Hematopoietic multipotent progenitor cell treated with erythropoietin and hydrocortisone succinate and interleukin-3 and kit ligand, for 4 days (in vitro differentiated cells): ENCODE results near the gene EDEM2.
"Not testable (repeated sequence)": the region's sequence is repeated elsewhere in the genome, so short reads cannot be mapped to it uniquely, and the experiment has no call there.

Experiments
- DNase-seq: peaks from one replicate; pipeline ENCODE4 v3.0.0-alpha.2; 2015

Gene EDEM2

GRCh38 chr20:35146920-35147574, at the start of gene EDEM2:
Gene EDEM2, minus strand, starts transcription at chr20:35147336. Its CDS starts 78 bp downstream, at chr20:35147258.
- peak; percentile 97 for DNase-seq

GRCh38 chr20:35196313-35196712, 49.2 kb upstream of the EDEM2 start:
- peak; percentile 27 for DNase-seq

- not testable (repeated sequence) for DNase-seq
Observed at GRCh38 chr20:35193031-35193791, 46.1 kb upstream of the EDEM2 start.

GRCh38 chr20:35192118-35192872, 45.2 kb upstream of the EDEM2 start:
- peak; percentile 80 for DNase-seq

GRCh38 chr20:35191419-35192117, 44.4 kb upstream of the EDEM2 start:
- DNase-seq, result peak; percentile 16

- DNase-seq, result no peak
Observed at GRCh38 chr20:35190556-35190955, 43.4 kb upstream of the EDEM2 start.

- not testable (repeated sequence) for DNase-seq
Observed at GRCh38 chr20:35189223-35189622, 42.1 kb upstream of the EDEM2 start.

GRCh38 chr20:35187584-35188190, 40.6 kb upstream of the EDEM2 start:
- DNase-seq, result no peak

GRCh38 chr20:35186691-35187289, 39.7 kb upstream of the EDEM2 start:
- not testable (repeated sequence) for DNase-seq

GRCh38 chr20:35181731-35182130, 34.6 kb upstream of the EDEM2 start:
- DNase-seq, result no peak

- DNase-seq, result no peak
Observed at GRCh38 chr20:35180266-35180665, 33.1 kb upstream of the EDEM2 start.

GRCh38 chr20:35179292-35180212, 32.4 kb upstream of the EDEM2 start:
- no peak for DNase-seq

GRCh38 chr20:35176132-35176531, 29.0 kb upstream of the EDEM2 start:
- DNase-seq, result no peak

- no peak for DNase-seq
Observed at GRCh38 chr20:35174458-35175216, 27.5 kb upstream of the EDEM2 start.

- no peak for DNase-seq
Observed at GRCh38 chr20:35173576-35174192, 26.5 kb upstream of the EDEM2 start.

GRCh38 chr20:35172434-35172806, 25.3 kb upstream of the EDEM2 start:
- DNase-seq, result no peak

GRCh38 chr20:35171753-35172433, 24.8 kb upstream of the EDEM2 start, which contains the start of gene PROCR:
Gene PROCR, plus strand, starts transcription at chr20:35172072. Its CDS starts 83 bp downstream, at chr20:35172155.
- DNase-seq, result peak; percentile 79

- no peak for DNase-seq
Observed at GRCh38 chr20:35171438-35171752, 24.3 kb upstream of the EDEM2 start.
